Epithelial cell of esophagus (primary cell): ENCODE measurements around the gene NR6A1.

ENCODE experiments used
- DNase-seq: peaks from one replicate; pipeline ENCODE4 v3.0.0; 2010; ENCODE audit warnings: low read depth
- H3K4me3 ChIP-seq: 2 replicates; pipeline ENCODE4 v1.5.1; 2011; ENCODE audit warnings: mild to moderate bottlenecking, low read length, control low read depth
- CTCF ChIP-seq: IDR thresholded peaks from 2 replicates; pipeline ENCODE4 v1.5.1; 2011; ENCODE audit warnings: low read depth, mild to moderate bottlenecking, low read length, control low read depth, inconsistent platforms; ENCODE audit not compliant: insufficient read depth; ENCODE audit errors: missing control alignments

Gene NR6A1

GRCh38 chr9:124499216-124499615 lies 271.9 kb downstream of the NR6A1 start:
- no peak overlapping the region for H3K4me3 ChIP-seq
- no peak for TF ChIP-seq CTCF
- DNase-seq = no peak

- no peak overlapping the region for H3K4me3 ChIP-seq
- DNase-seq = no peak
- no peak for TF ChIP-seq CTCF
Observed at GRCh38 chr9:124498499-124499146, 272.5 kb downstream of the NR6A1 start.

- H3K4me3 ChIP-seq = no peak overlapping the region
- TF ChIP-seq CTCF = no peak
- DNase-seq = no peak
Observed at GRCh38 chr9:124498040-124498439, 273.1 kb downstream of the NR6A1 start.

- no peak for TF ChIP-seq CTCF
- no peak overlapping the region for H3K4me3 ChIP-seq
Observed at GRCh38 chr9:124497441-124497840, 273.7 kb downstream of the NR6A1 start.

GRCh38 chr9:124496463-124496862 lies 274.6 kb downstream of the NR6A1 start:
- TF ChIP-seq CTCF = no peak
- no peak for DNase-seq
- H3K4me3 ChIP-seq = no peak overlapping the region

More at GRCh38 chr9:124497441-124497840, 273.7 kb downstream of the NR6A1 start:
- DNase-seq = no peak

GRCh38 chr9:124496075-124496449 lies 275.0 kb downstream of the NR6A1 start:
- TF ChIP-seq CTCF = no peak
- H3K4me3 ChIP-seq = no peak overlapping the region
- DNase-seq = no peak
